Vagina (tissue), 2 donors: Measurements from ENCODE around the gene DDI2.

Experiments used
- POLR2A ChIP-seq, 2 donors: fragments of 450-650 bp; IDR thresholded peaks; one replicate each; pipeline ENCODE4 v1.6.1; 2017; ENCODE audit warnings: antibody characterized with exemption in 2 of 2, mild to moderate bottlenecking in 2 of 2, moderate library complexity in 2 of 2
- POLR2AphosphoS5 ChIP-seq, 2 donors: sonication (generic); formaldehyde crosslinking; IDR thresholded peaks; one replicate each; pipeline ENCODE4 v1.9.0; 2017; ENCODE audit warnings: antibody characterized with exemption in 2 of 2, mild to moderate bottlenecking in 2 of 2, low read depth in 1 of 2; ENCODE audit not compliant: insufficient read depth in 1 of 2
- TF ChIP-seq, protein P1 (sequence below), 3 experiments: fragments of 450-650 bp in 2 of 3; fragments of 200-600 bp in 1 of 3; sonication (generic) in 1 of 3; IDR thresholded peaks; one replicate each; pipeline ENCODE4 v1.5.1; 2017 to 2019; ENCODE audit warnings: antibody characterized with exemption in 3 of 3, mild to moderate bottlenecking in 2 of 3, moderate library complexity in 2 of 3

DNA sequence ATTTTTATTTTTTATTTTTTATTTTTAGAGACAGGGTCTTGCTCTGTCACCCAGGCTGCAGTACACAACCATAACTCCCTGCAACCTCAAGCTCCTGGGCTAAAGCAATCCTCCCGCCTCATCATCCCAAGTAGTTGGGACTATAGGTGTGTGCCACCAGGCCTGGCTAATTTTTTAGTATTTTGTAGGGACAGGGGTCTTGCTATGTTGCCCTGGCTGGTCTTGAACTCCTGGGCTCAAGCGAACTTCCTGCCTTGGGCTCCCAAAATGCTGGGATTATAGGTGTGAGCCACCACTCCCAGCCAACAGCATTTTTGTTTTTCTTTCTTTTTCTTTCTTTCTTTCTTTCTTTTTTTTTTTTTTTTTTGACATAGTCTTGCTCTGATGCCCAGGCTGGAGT lies 80.9 kb downstream of the DDI2 start:
- TF ChIP-seq POLR2A (IDR thresholded peaks at IDR 0.05) (no peak), POLR2AphosphoS5 (IDR thresholded peaks at IDR 0.05; ENCODE audit: insufficient read depth in 1 of 2, low read depth in 1 of 2) (no peak)
- TF ChIP-seq, protein P1, sequence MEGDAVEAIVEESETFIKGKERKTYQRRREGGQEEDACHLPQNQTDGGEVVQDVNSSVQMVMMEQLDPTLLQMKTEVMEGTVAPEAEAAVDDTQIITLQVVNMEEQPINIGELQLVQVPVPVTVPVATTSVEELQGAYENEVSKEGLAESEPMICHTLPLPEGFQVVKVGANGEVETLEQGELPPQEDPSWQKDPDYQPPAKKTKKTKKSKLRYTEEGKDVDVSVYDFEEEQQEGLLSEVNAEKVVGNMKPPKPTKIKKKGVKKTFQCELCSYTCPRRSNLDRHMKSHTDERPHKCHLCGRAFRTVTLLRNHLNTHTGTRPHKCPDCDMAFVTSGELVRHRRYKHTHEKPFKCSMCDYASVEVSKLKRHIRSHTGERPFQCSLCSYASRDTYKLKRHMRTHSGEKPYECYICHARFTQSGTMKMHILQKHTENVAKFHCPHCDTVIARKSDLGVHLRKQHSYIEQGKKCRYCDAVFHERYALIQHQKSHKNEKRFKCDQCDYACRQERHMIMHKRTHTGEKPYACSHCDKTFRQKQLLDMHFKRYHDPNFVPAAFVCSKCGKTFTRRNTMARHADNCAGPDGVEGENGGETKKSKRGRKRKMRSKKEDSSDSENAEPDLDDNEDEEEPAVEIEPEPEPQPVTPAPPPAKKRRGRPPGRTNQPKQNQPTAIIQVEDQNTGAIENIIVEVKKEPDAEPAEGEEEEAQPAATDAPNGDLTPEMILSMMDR (IDR thresholded peaks at IDR 0.05) = no peak
